OCI-LY1 (cell line): ENCODE measurements around the gene UPP2.

Experiments used
- H2AFZ ChIP-seq: fragments of 200-600 bp; sonication (generic), shearing (Covaris generic); 2 replicates; pipeline ENCODE4 v1.6.0; 2014; ENCODE audit warnings: antibody characterized with exemption, mild to moderate bottlenecking, low read length
- H3F3A ChIP-seq: fragments of 200-600 bp; sonication (generic), shearing (Covaris generic); 2 replicates; pipeline ENCODE4 v1.6.0; 2014; ENCODE audit warnings: mild to moderate bottlenecking, antibody characterized with exemption, low read length, moderate library complexity; ENCODE audit not compliant: insufficient read depth
- H3K27ac ChIP-seq: fragments of 200-600 bp; sonication (generic); 2 replicates; pipeline ENCODE4 v1.5.1; 2014; ENCODE audit warnings: low read length, mixed run types, mild to moderate bottlenecking, low read depth; ENCODE audit not compliant: poor library complexity, severe bottlenecking
- H3K27me3 ChIP-seq: fragments of 200-600 bp; sonication (generic); 2 replicates; pipeline ENCODE4 v1.6.0; 2014; ENCODE audit warnings: antibody characterized with exemption, mild to moderate bottlenecking, low read length, moderate library complexity; ENCODE audit not compliant: insufficient read depth
- H3K36me3 ChIP-seq: fragments of 200-600 bp; sonication (generic); 2 replicates; pipeline ENCODE4 v1.6.1; 2014; ENCODE audit warnings: mild to moderate bottlenecking, antibody characterized with exemption, low read length, moderate library complexity, mixed read lengths; ENCODE audit not compliant: insufficient read depth
- H3K4me1 ChIP-seq: fragments of 200-600 bp; sonication (generic); 2 replicates; pipeline ENCODE4 v1.5.1; 2014; ENCODE audit warnings: mild to moderate bottlenecking, low read length, moderate library complexity; ENCODE audit not compliant: insufficient read depth, severe bottlenecking
- H3K4me2 ChIP-seq: fragments of 200-600 bp; sonication (generic), shearing (Covaris generic); 2 replicates; pipeline ENCODE4 v1.6.1; 2014; ENCODE audit warnings: low read length
- H3K4me3 ChIP-seq: fragments of 200-600 bp; sonication (generic); 2 replicates; pipeline ENCODE4 v1.5.1; 2014; ENCODE audit warnings: low read length, low read depth, mild to moderate bottlenecking, mixed read lengths; ENCODE audit not compliant: poor library complexity, severe bottlenecking
- H3K79me2 ChIP-seq: fragments of 200-600 bp; shearing (Covaris generic); 2 replicates; pipeline ENCODE4 v1.6.1; 2016; ENCODE audit warnings: mixed run types, low read length, mixed read lengths; ENCODE audit not compliant: insufficient read depth
- H3K9ac ChIP-seq: fragments of 200-600 bp; sonication (generic), shearing (Covaris generic); 2 replicates; pipeline ENCODE4 v1.6.1; 2014; ENCODE audit warnings: mild to moderate bottlenecking, low read length, mixed read lengths
- H3K9me2 ChIP-seq: fragments of 200-600 bp; sonication (generic), shearing (Covaris generic); 2 replicates; pipeline ENCODE4 v1.6.1; 2014; ENCODE audit warnings: low read depth, mild to moderate bottlenecking, low read length, mixed read lengths
- H3K9me3 ChIP-seq: fragments of 200-600 bp; shearing (Covaris generic); 2 replicates; pipeline ENCODE4 v1.6.1; 2014; ENCODE audit warnings: low read length, mixed read lengths
- H4K20me1 ChIP-seq: fragments of 200-600 bp; sonication (generic), shearing (Covaris generic); 2 replicates; pipeline ENCODE4 v1.6.0; 2016; ENCODE audit warnings: mild to moderate bottlenecking, low read length; ENCODE audit not compliant: insufficient read depth
- EZH2 ChIP-seq: fragments of 200-600 bp; sonication (generic), shearing (Covaris generic); IDR thresholded peaks from 2 replicates; pipeline ENCODE4 v1.8.0; 2017; ENCODE audit warnings: borderline replicate concordance, mixed run types, mild to moderate bottlenecking, antibody characterized with exemption, low read length, moderate library complexity, mixed read lengths
- TF ChIP-seq, protein P1 (sequence below): fragments of 200-600 bp; sonication (generic), shearing (Covaris generic); IDR thresholded peaks from 2 replicates; pipeline ENCODE4 v1.5.1; 2017; ENCODE audit warnings: mild to moderate bottlenecking, antibody characterized with exemption, low read length, moderate library complexity, mixed read lengths

Gene UPP2

GRCh38 chr2:158113741-158114295, 12.1 kb downstream of the UPP2 start:
- Histone ChIP-seq H3K27me3 (0 out of 2 replicates have a peak, but pooled peaks cover 3% of the 10 kb centered on the region), H3K9me3 (no peaks in the 10 kb centered on the region), H2AFZ (no peak overlapping the region), H3K4me2 (no peak overlapping the region), H3K36me3 (no peaks in the 10 kb centered on the region), H3K9me2 (no peaks in the 10 kb centered on the region), H3F3A (no peaks in the 10 kb centered on the region), H3K4me3 (no peak overlapping the region), H4K20me1 (no peaks in the 10 kb centered on the region), H3K4me1 (no peaks in the 10 kb centered on the region), H3K79me2 (no peaks in the 10 kb centered on the region), H3K27ac (no peak overlapping the region), H3K9ac (no peak overlapping the region)
- no peak for TF ChIP-seq EZH2
- TF ChIP-seq, protein P1, sequence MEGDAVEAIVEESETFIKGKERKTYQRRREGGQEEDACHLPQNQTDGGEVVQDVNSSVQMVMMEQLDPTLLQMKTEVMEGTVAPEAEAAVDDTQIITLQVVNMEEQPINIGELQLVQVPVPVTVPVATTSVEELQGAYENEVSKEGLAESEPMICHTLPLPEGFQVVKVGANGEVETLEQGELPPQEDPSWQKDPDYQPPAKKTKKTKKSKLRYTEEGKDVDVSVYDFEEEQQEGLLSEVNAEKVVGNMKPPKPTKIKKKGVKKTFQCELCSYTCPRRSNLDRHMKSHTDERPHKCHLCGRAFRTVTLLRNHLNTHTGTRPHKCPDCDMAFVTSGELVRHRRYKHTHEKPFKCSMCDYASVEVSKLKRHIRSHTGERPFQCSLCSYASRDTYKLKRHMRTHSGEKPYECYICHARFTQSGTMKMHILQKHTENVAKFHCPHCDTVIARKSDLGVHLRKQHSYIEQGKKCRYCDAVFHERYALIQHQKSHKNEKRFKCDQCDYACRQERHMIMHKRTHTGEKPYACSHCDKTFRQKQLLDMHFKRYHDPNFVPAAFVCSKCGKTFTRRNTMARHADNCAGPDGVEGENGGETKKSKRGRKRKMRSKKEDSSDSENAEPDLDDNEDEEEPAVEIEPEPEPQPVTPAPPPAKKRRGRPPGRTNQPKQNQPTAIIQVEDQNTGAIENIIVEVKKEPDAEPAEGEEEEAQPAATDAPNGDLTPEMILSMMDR = no peak

DNA sequence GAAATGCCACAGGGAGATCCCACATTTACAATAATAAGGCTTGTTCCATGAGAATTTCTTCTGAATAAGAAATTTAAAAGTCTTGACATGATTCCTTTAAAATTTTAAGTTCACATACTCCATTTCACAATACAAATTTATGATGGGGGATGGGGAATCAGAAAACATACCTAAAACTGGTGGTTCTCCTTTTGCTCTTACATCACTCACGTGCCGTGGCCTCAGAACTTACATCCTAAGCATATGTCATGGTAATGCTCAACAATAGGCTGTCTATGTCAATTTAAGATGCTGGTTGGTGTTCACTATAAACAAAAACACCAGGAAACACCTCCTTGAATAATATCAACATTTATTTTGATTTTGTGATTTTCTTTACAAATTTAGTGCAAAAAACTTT, 12.8 kb downstream of the UPP2 start:
- no peaks in the 10 kb centered on the region for H3F3A ChIP-seq
- H3K27me3 ChIP-seq = 0 out of 2 replicates have a peak, but pooled peaks cover 3% of the 10 kb centered on the region
- no peak overlapping the region for H2AFZ ChIP-seq
- no peaks in the 10 kb centered on the region for H3K79me2 ChIP-seq
- no peaks in the 10 kb centered on the region for H3K36me3 ChIP-seq
- H4K20me1 ChIP-seq = no peaks in the 10 kb centered on the region
- no peaks in the 10 kb centered on the region for H3K4me1 ChIP-seq
- no peaks in the 10 kb centered on the region for H3K9me3 ChIP-seq
- no peak overlapping the region for H3K4me2 ChIP-seq
- no peak overlapping the region for H3K27ac ChIP-seq
- H3K9me2 ChIP-seq = no peaks in the 10 kb centered on the region
- TF ChIP-seq EZH2 = no peak
- TF ChIP-seq, protein P1 = no peak
- no peak overlapping the region for H3K4me3 ChIP-seq
- H3K9ac ChIP-seq = no peak overlapping the region

DNA sequence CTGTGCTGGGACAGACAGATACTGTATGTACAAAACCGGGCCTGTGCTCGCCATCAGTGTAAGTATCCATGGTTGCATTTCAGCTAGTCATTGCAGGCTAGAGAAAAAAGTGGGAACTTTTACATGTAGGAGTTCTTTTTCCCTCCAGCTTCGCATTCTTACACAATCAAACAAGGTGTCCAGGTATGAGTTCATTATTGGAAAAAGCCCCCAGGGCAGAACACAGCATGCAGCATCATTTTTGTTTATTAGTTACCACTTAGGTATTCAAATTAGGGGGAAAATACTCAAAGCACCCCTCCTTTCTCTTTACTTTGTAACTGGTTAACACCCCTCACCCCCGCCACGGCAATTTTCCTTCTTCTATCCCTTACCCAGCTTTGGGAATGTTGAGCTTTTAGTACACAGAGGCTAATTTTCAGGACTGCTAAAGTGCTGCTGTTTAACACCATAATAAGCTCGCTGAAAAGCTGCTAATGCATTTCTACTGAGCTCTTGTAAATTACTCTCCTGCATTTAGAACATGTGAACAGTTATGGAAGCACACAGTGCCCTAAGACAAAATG, 13.6 kb downstream of the UPP2 start:
- Histone ChIP-seq H4K20me1 (no peaks in the 10 kb centered on the region), H3K4me3 (no peak overlapping the region)
- TF ChIP-seq, protein P1 = no peak
- TF ChIP-seq EZH2 = no peak

More for the DNA sequence above, 13.6 kb downstream of the UPP2 start:
- 0 out of 2 replicates have a peak, but pooled peaks cover 3% of the 10 kb centered on the region for H3K27me3 ChIP-seq
- H3K9me2 ChIP-seq = no peaks in the 10 kb centered on the region
- H3K9me3 ChIP-seq = no peaks in the 10 kb centered on the region
- H3K4me1 ChIP-seq = no peaks in the 10 kb centered on the region
- H3K9ac ChIP-seq = no peak overlapping the region
- H3K36me3 ChIP-seq = no peaks in the 10 kb centered on the region
- H3K79me2 ChIP-seq = no peaks in the 10 kb centered on the region
- H3K4me2 ChIP-seq = no peak overlapping the region
- H3F3A ChIP-seq = no peaks in the 10 kb centered on the region
- H3K27ac ChIP-seq = no peak overlapping the region
- no peak overlapping the region for H2AFZ ChIP-seq
